Fibroblast of skin of back (primary cell): ENCODE measurements around the gene TMSB15C. TPM values are rescaled to one million over a fixed set of nuclear protein-coding genes. Genes with fewer than 3 reads are reported as not detected.
"Not testable (repeated sequence)": the region's sequence is repeated elsewhere in the genome, so short reads cannot be mapped to it uniquely, and the experiment has no call there.

Experiments
- DNase-seq: peaks from one replicate; pipeline ENCODE4 v3.0.0-alpha.2; 2013
- polyA plus RNA-seq, 2 experiments: library from polyadenylated mRNA; unstranded; fragments of 120-200 nt; gene quantifications; one replicate each; pipeline ENCODE4 v1.2.1, GENCODE V29; 2013; ENCODE audit not compliant: insufficient read length in 2 of 2

TMSB15C gene
- 3.0 TPM for polyA plus RNA-seq (2013, experiment 1 of 2; ENCODE audit: insufficient read length)
- 2.5 TPM for polyA plus RNA-seq (2013, experiment 2 of 2; ENCODE audit: insufficient read length)

- not testable (repeated sequence) for DNase-seq
Measured at GRCh38 chrX:104075778-104076445, at the start of gene TMSB15C. Gene TMSB15C (minus strand): TSS chrX:104076236.

GRCh38 chrX:104122829-104123228 is 46.8 kb upstream of the TMSB15C start:
- no peak for DNase-seq

DNA sequence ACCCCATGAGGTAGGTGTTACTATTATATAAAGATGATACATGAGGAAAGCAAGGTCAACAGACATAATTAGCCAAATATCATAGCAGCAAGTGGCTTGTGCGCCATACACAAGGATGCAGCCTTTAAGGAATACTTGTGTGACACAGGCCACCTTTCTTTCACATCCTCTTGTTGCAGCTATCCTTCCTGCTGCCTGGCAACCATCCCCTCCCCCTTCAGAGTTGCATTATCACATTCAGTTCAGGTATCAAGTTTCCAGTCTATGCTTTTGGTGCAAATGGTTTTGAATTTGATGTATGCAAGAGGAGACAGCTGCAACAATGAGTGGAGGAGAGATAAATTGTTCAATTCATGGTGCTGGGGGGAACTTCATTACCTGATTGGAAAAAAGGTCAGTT is 42.7 kb upstream of the TMSB15C start:
- no peak for DNase-seq

DNA sequence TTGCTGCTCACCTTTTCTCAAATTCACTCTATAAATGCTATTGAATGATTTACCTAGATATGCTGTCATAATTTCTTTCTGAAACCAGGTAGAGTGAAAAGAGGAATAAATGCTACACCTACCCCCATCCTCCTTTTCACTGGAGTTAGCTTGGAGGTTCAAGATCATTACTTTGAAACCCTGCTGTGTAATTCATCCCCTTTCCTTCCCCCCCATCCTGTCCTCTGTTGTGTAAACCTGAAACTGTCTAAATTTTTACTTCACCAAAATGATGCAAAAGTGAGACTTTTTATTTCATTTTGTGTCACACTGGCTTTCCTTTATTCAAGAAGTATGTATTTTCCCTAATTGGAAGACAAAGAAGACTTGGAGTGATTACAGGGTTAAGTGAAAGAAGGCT is 41.7 kb upstream of the TMSB15C start:
- no peak for DNase-seq

GRCh38 chrX:104113222-104113965 is 37.4 kb upstream of the TMSB15C start:
- peak; percentile 67 for DNase-seq

DNA sequence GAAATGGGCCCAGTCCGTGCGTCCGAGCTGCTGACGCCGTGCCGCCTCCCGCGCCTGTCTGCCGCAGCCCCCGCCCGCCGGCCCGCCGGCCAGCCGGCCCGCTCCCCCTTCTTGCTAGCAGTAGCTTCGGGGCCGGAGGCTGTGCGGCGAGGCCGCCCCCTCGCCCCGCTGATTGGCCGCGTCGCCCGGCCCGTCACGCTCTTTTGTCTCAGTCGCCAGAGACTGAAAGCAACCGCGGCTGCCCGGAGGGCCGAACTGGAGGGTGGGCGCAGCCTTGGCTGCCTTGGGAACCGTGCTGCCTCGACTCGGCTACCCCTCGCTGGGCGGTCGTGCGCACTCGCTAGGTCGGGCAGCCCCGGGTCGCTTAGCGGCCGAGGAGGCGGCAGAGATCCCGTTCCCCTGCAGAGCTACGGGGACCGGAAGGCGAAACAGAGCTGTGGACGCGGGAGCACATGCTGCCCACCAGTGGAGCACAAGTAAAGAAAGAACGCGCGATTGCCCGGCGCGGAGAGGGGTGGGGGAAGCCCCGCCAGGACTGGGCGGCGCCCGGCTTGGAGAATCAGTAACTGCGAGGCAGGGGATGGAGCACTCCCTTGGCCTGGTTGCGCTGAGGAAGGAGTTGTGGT is 36.4 kb upstream of the TMSB15C start, which contains the start of gene ZCCHC18:
ZCCHC18 (plus strand) TSS at position 198 of the 626 bp plus-strand sequence. CDS start 1,589 bp downstream, outside the sequence.
- peak; percentile 64 for DNase-seq

DNA sequence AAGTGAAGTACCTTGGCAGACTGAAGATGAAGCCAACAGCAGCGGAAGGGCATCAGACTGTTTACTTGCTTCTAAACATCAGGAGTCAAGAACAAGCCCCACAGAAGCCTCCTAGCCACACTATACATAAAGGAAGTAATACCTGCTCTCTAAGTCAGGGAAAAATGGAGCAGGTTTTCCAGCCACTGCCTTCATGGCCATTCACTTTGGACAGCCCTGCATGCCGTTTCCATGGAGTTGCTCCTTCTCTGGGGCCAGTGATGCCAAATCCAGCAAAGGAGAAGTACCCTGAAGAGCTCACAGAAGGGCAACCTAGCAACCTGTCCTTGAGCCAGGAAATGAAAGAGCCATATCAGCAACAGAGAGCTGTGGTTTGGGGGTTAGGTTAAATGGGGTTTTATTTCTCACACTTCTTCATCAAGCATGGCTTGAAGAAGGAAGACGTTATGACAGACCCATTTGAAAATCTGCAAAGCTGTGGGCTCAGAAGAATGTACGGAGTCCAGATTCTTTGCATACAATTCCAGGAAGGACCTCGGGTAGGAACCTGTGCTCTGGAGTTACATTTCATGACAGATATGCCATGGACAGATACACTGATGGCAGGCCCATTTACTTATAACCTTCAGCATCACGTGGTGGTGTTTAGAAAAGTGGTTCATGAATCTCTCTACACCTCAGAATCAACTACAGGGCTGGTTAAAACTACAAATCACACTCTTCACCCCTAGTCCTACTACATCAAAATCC is 34.6 kb upstream of the TMSB15C start:
- not testable (repeated sequence) for DNase-seq

DNA sequence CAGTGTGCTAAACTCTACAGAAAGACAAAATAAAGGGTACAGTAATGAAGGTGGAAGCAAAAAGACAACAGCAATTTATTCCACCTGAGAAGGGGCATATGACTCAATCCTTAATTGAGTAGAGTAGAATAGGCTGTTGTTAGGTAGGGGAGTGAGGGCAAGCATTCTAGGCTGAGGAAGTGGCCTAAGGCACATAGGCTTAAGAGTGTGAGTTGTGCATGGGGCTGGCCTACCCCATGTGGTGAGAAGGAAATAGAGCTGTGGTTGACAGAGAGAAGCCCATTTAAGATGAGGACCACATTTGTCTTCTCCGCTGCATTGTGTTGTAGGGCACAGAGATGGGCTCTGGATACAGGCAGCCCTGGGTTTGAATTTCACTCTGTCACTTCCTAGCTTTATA is 32.9 kb upstream of the TMSB15C start:
- no peak for DNase-seq

GRCh38 chrX:104105330-104106262 is 29.6 kb upstream of the TMSB15C start:
- DNase-seq = no peak

- no peak for DNase-seq
Measured at GRCh38 chrX:104104676-104105075, 28.6 kb upstream of the TMSB15C start.

DNA sequence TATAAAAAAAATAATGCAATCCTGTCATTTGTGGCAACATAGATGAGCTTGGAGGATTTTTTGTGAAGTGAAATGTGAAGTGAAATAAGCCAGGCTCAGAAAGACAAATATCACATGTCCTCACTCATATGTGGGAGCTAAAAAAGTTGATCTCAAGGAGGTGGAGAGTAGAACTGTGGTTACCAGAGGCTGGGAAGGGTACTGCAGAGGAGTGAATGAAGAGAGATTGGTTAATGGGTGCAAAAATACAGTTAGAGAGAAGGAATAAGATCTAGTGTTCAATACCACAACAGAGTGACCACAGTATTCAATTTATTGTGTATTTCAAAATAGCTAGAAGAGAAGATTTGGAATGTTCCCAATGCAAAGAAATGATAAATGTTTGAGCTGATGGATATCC is 22.9 kb upstream of the TMSB15C start:
- DNase-seq = no peak

- DNase-seq = peak; percentile 61
Measured at GRCh38 chrX:104098151-104098808, 22.2 kb upstream of the TMSB15C start.

DNA sequence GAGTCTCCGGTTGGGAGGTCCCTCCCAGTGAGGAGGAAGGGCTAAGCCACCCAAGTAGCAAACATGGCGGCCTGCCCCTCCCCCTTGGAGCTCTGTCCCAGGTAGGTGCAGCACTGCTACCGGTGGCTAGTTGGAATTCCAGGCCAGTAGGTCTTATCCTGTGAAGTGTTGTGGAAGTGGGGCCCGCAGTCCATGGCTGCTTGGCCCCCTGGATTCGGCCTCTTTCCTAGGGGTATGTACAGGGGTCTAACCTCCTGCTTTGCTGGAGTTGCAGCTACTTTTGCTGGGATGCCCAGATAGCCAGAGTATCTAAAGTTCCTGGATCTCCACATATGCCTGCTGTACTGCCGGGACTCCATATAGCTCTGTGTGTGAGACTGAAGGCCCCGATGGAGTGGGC is 9.9 kb upstream of the TMSB15C start:
- DNase-seq = no peak

- no peak for DNase-seq
Measured at GRCh38 chrX:104085477-104085876, 9.4 kb upstream of the TMSB15C start.

DNA sequence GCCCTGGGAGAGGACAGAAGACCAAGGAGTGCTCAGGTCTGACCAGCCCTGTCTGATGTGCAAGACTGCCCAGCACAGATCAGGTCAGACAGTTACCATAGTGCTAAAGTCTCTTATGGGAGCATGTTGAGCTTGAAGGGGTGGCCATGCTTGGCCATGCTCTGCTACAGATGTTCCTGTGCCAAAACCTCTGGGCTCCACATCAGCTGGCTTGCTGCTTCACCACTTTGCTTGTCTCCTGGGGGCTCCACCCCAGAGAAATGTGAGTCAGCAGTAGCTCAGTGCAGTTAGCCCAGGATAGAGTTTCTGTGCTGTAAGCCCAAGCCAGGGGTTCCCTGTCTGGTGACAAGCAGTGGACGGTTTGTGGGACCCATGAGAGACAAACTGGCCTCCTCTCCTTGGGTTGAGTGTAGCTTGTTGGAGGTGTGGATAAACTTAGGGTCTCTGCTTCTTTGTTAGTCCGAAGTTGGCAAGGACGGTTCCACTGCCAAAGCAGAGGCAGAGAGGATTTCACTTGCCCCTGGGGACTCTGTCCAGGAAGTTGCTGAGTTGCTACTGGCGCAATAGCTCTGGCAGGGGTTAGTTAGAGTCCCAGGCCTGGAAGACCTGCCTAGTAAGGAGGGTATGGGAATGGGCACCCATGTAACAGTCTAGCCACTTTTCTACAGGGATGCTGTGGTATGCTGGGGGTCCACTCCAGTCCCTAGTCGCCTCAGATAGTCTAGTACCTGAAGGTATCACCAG is 8.7 kb upstream of the TMSB15C start:
- no peak for DNase-seq

DNA sequence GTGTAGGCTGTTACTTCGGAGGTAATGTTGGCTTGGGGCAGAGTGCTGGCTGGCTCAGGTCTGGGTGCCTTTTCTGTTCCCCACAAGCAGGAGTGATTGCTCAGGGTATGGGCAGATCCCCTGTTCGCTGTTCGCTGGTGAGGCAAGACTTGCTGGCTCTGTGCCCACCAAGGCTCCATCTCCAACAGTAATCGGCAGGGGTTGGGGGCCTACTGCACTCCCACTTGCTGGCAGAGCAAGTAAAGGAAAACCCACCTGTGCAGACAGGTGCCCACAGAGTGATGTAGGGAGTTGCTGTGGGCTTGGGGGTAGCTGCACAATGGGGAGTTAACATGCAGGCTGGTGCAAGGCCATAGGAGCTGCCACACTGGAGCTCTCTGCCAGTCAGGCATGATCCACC is 8.0 kb upstream of the TMSB15C start:
- no peak for DNase-seq

DNA sequence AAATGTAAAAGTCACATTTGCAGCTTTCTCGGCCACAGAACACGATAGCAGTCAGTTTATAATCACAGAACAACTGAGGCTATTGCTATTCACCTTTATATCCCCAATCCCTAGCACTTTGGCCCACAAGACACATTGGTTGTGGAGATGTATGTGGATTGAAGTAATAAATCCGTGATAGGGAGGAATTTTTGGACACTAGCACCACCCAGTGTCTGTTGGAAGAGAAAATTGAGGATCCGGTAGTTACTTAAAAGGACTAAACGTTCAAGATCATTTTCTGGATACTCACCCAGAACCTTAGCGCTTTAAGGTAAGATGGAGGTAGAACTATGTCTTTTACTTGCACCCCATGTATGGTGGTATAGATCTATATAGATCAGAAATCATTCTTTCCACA is 1.8 kb upstream of the TMSB15C start:
- not testable (repeated sequence) for DNase-seq

- DNase-seq = not testable (repeated sequence)
Measured at GRCh38 chrX:104062636-104063035, 13.4 kb downstream of the TMSB15C start.

DNA sequence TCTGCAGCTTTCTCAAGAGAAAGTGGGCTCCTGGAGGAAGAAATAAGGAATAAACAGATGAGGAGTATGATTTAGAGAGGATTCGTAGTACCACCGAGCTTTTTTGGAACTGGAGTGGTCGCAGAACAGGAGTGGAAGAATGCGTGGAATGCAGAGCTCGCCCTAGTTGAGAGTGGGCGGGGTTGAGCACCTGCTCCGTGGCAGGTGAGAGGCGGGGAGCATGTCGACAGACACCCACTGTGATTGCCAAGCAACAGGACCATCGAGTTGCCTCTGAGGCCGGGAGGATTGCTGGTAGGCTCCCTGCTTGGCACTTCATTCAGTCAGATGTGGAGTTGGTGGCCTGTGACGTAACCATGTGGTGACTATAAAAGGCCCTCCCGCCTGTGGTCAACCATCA is 21.1 kb downstream of the TMSB15C start:
- not testable (repeated sequence) for DNase-seq

- no peak for DNase-seq
Measured at GRCh38 chrX:104047171-104047570, 28.9 kb downstream of the TMSB15C start.
